Astrocyte (in vitro differentiated cells and primary cell): Measurements from ENCODE around the gene MRPS6. TPM values are rescaled to one million over a fixed set of nuclear protein-coding genes. Genes with fewer than 3 reads are reported as not detected.

ENCODE experiments used
- DNase-seq: peaks from one replicate; pipeline ENCODE4 v3.0.0-alpha.2; 2010; ENCODE audit warnings: low read depth
- FAIRE-seq: peaks from 2 replicates; lab custom pipeline; 2011; peaks lifted over from hg19 to GRCh38; lab: Jason Lieb, UNC
- H2AFZ ChIP-seq: 2 replicates; pipeline ENCODE4 v1.6.0; 2012; ENCODE audit warnings: low read depth, low read length, inconsistent platforms
- H3K27ac ChIP-seq: 2 replicates; pipeline ENCODE4 v1.5.1; 2011; ENCODE audit warnings: low read depth, low read length, inconsistent platforms
- H3K27me3 ChIP-seq: 2 replicates; pipeline ENCODE4 v1.6.0; 2011; ENCODE audit warnings: low read length, inconsistent platforms; ENCODE audit not compliant: insufficient read depth
- H3K36me3 ChIP-seq: 2 replicates; pipeline ENCODE4 v1.5.1; 2011; ENCODE audit warnings: low read length, inconsistent platforms; ENCODE audit not compliant: insufficient read depth
- H3K4me1 ChIP-seq: 2 replicates; pipeline ENCODE4 v1.5.1; 2011; ENCODE audit warnings: low read length, inconsistent platforms; ENCODE audit not compliant: insufficient read depth
- H3K4me2 ChIP-seq: 2 replicates; pipeline ENCODE4 v1.6.0; 2012; ENCODE audit warnings: low read length, inconsistent platforms
- H3K4me3 ChIP-seq: 2 replicates; pipeline ENCODE4 v1.5.1; 2011; ENCODE audit warnings: low read depth, mild to moderate bottlenecking, low read length, inconsistent platforms; ENCODE audit not compliant: insufficient read depth
- H3K79me2 ChIP-seq: 2 replicates; pipeline ENCODE4 v1.6.0; 2012; ENCODE audit warnings: mild to moderate bottlenecking, low read length, inconsistent platforms; ENCODE audit not compliant: insufficient read depth
- H3K9ac ChIP-seq: 2 replicates; pipeline ENCODE4 v1.6.0; 2012; ENCODE audit warnings: mild to moderate bottlenecking, low read length, inconsistent platforms
- H3K9me3 ChIP-seq: 2 replicates; pipeline ENCODE4 v1.5.1; 2012; ENCODE audit warnings: low read depth, mild to moderate bottlenecking, low read length, inconsistent platforms; ENCODE audit not compliant: insufficient read depth
- H4K20me1 ChIP-seq: 2 replicates; pipeline ENCODE4 v1.6.0; 2012; ENCODE audit warnings: low read length, inconsistent platforms; ENCODE audit not compliant: insufficient read depth
- H3K27ac Mint-ChIP-seq: one replicate; pipeline ENCODE4 v1.8.0; 2021; ENCODE audit warnings: mild to moderate bottlenecking, mixed read lengths; ENCODE audit not compliant: unreplicated experiment
- H3K27me3 Mint-ChIP-seq: one replicate; pipeline ENCODE4 v1.8.0; 2021; ENCODE audit warnings: low read depth, mixed read lengths; ENCODE audit not compliant: unreplicated experiment
- H3K36me3 Mint-ChIP-seq: one replicate; pipeline ENCODE4 v1.8.0; 2021; ENCODE audit warnings: low read depth, mixed read lengths; ENCODE audit not compliant: unreplicated experiment
- H3K4me1 Mint-ChIP-seq: one replicate; pipeline ENCODE4 v1.8.0; 2021; ENCODE audit warnings: low read depth, mixed read lengths; ENCODE audit not compliant: unreplicated experiment
- H3K4me3 Mint-ChIP-seq: one replicate; pipeline ENCODE4 v1.8.0; 2021; ENCODE audit warnings: mild to moderate bottlenecking, moderate library complexity, mixed read lengths; ENCODE audit not compliant: unreplicated experiment
- H3K9me3 Mint-ChIP-seq: one replicate; pipeline ENCODE4 v1.8.0; 2021; ENCODE audit warnings: mild to moderate bottlenecking, mixed read lengths; ENCODE audit not compliant: unreplicated experiment
- CTCF ChIP-seq: IDR thresholded peaks from 2 replicates; pipeline ENCODE4 v1.5.1; 2011; ENCODE audit warnings: low read depth, mild to moderate bottlenecking, inconsistent platforms, low read length, moderate library complexity; ENCODE audit not compliant: insufficient read depth
- EZH2 ChIP-seq: IDR thresholded peaks from 2 replicates; pipeline ENCODE4 v1.6.1; 2012; ENCODE audit warnings: mild to moderate bottlenecking, low read length, inconsistent platforms; ENCODE audit not compliant: insufficient read depth
- total RNA-seq: library from RNA; stranded (reverse); gene quantifications from 2 replicates; pipeline ENCODE4 v1.2.1, GENCODE V29; 2021

The MRPS6 gene
- total RNA-seq, 1 donor from 2014 or later = 67.5 TPM

GRCh38 chr21:34115160-34115559 lies 41.8 kb downstream of the MRPS6 start:
- Histone ChIP-seq H3K4me1 (no peaks in the 10 kb centered on the region), H3K36me3 (no peaks in the 10 kb centered on the region), H3K9me3 (no peaks in the 10 kb centered on the region), H3K9ac (no peak overlapping the region), H2AFZ (no peak overlapping the region), H3K4me3 (no peak overlapping the region), H3K79me2 (peaks cover 16% of the 10 kb centered on the region), H3K27me3 (no peaks in the 10 kb centered on the region), H4K20me1 (peaks cover 40% of the 10 kb centered on the region), H3K4me2 (no peak overlapping the region), H3K27ac (no peak overlapping the region)
- H3K9me3 Mint-ChIP-seq = peaks cover 2% of the 10 kb centered on the region
- H3K27me3 Mint-ChIP-seq = no peaks in the 10 kb centered on the region
- no peak overlapping the region for H3K27ac Mint-ChIP-seq
- H3K4me3 Mint-ChIP-seq = no peak overlapping the region
- DNase-seq = no peak
- FAIRE-seq = no peak
- H3K4me1 Mint-ChIP-seq = peaks cover 13% of the 10 kb centered on the region
- peaks cover 5% of the 10 kb centered on the region for H3K36me3 Mint-ChIP-seq
- TF ChIP-seq CTCF (no peak), EZH2 (no peak)

GRCh38 chr21:34116569-34116968 lies 43.2 kb downstream of the MRPS6 start:
- Histone ChIP-seq H3K4me2 (no peak overlapping the region), H3K4me3 (no peak overlapping the region), H4K20me1 (peaks cover 35% of the 10 kb centered on the region), H3K4me1 (no peaks in the 10 kb centered on the region), H3K36me3 (no peaks in the 10 kb centered on the region), H3K27me3 (no peaks in the 10 kb centered on the region), H3K9ac (no peak overlapping the region), H3K9me3 (no peaks in the 10 kb centered on the region), H3K79me2 (peaks cover 23% of the 10 kb centered on the region), H3K27ac (no peak overlapping the region), H2AFZ (no peak overlapping the region)
- Mint-ChIP-seq H3K9me3 (peaks cover 2% of the 10 kb centered on the region), H3K36me3 (peaks cover 5% of the 10 kb centered on the region), H3K27ac (no peak overlapping the region), H3K4me1 (peaks cover 13% of the 10 kb centered on the region), H3K4me3 (no peak overlapping the region), H3K27me3 (no peaks in the 10 kb centered on the region)
- TF ChIP-seq CTCF (no peak), EZH2 (no peak)
- DNase-seq = no peak
- FAIRE-seq = no peak

- Histone ChIP-seq H3K4me3 (no peak overlapping the region), H3K9ac (no peak overlapping the region), H4K20me1 (peaks cover 22% of the 10 kb centered on the region), H3K27me3 (no peaks in the 10 kb centered on the region), H3K79me2 (peaks cover 37% of the 10 kb centered on the region), H3K4me1 (no peaks in the 10 kb centered on the region), H3K4me2 (no peak overlapping the region), H3K36me3 (no peaks in the 10 kb centered on the region), H3K27ac (no peak overlapping the region), H2AFZ (no peak overlapping the region), H3K9me3 (no peaks in the 10 kb centered on the region)
- FAIRE-seq (no peak), DNase-seq (no peak)
- Mint-ChIP-seq H3K27ac (no peak overlapping the region), H3K36me3 (peaks cover 5% of the 10 kb centered on the region), H3K9me3 (peaks cover 4% of the 10 kb centered on the region), H3K4me3 (no peak overlapping the region), H3K4me1 (no peaks in the 10 kb centered on the region), H3K27me3 (no peaks in the 10 kb centered on the region)
- TF ChIP-seq EZH2 (no peak), CTCF (no peak)
Measured at GRCh38 chr21:34120867-34121266, 47.5 kb downstream of the MRPS6 start.
